Activated CD8-positive, alpha-beta T cell treated with anti-CD3 and anti-CD28 coated beads, Interleukin-2, amount 10 ng/mL, durations not matched to agents 7 days and 5 days (primary cell): ENCODE results near the gene DCBLD2. TPM values are rescaled to one million over a fixed set of nuclear protein-coding genes. Genes with fewer than 3 reads are reported as not detected.

Source experiments
- ATAC-seq: fragments of 150-1000 bp; cut with Tn5 transposase; one replicate; pipeline ENCODE4 v1.10.0; 2021; ENCODE audit warnings: moderate library complexity
- CTCF ChIA-PET: fragments of 350-600 bp; sonication (Branson Sonifier 250); formaldehyde crosslinking; loops from one replicate; lab custom pipeline; 2021; ENCODE audit warnings: antibody characterized with exemption; lab: Charles Lee
- POLR2A ChIA-PET: fragments of 350-600 bp; sonication (Branson Sonifier 250); formaldehyde crosslinking; loops from one replicate; lab custom pipeline; 2021; ENCODE audit warnings: antibody characterized with exemption; lab: Charles Lee
- DNase-seq: peaks from one replicate; pipeline ENCODE4 v3.0.0-alpha.2; 2020
- H3K27ac Mint-ChIP-seq: one replicate; pipeline ENCODE4 v1.8.0; 2021; ENCODE audit warnings: mild to moderate bottlenecking, mixed read lengths
- H3K27me3 Mint-ChIP-seq: one replicate; pipeline ENCODE4 v1.8.0; 2021; ENCODE audit warnings: low read depth, mixed read lengths
- H3K36me3 Mint-ChIP-seq: one replicate; pipeline ENCODE4 v1.8.0; 2021; ENCODE audit warnings: low read depth, mixed read lengths
- H3K4me1 Mint-ChIP-seq: one replicate; pipeline ENCODE4 v1.8.0; 2021; ENCODE audit warnings: low read depth, mixed read lengths
- H3K4me3 Mint-ChIP-seq: one replicate; pipeline ENCODE4 v1.8.0; 2021; ENCODE audit warnings: mild to moderate bottlenecking, mixed read lengths
- H3K9me3 Mint-ChIP-seq: one replicate; pipeline ENCODE4 v1.8.0; 2022; ENCODE audit warnings: mixed read lengths; ENCODE audit not compliant: insufficient read depth
- total RNA-seq, 2 experiments: library from RNA; stranded (reverse); gene quantifications; one replicate each; pipeline ENCODE4 v1.2.3, GENCODE V29; 2021

DCBLD2 gene
- total RNA-seq, 2 experiments from 2014 or later, result 1.2 to 1.3 TPM

DNA sequence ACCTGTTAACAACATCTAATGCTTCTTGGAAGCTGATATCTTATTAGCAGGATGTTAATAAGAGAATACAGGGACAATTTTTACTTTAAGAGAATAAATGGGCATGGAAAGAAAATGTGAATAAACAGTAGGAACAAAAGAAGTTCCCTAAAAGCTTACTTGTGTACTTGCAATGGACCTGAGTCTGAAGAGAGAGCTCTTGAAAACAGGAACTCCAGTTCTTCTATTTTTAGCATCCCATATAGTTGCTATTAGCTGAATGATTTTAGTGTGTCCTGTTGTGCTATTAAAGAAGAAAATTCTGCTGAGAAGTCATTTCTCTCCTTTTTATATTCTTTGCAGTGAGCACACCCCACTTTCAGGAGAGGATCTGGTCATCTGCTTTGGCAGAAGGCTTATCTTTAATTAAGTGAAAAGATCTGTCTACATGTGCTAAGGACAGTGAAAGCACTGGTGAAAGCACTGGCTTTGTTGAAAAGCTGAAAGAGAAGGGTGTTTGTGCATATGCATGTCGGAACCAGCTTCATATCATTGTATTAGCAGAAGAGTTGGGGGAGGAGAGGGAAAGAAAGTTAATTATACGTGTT lies 139.8 kb downstream of the DCBLD2 start:
- DNase-seq (no peak), ATAC-seq (no peak)
- Mint-ChIP-seq H3K36me3 (no peaks in the 10 kb centered on the region), H3K4me3 (no peak overlapping the region), H3K27ac (no peak overlapping the region), H3K9me3 (no peaks in the 10 kb centered on the region), H3K27me3 (peaks cover 17% of the 10 kb centered on the region), H3K4me1 (peaks cover 3% of the 10 kb centered on the region)
- ChIA-PET POLR2A (no interaction called here), CTCF (no interaction called here)

- Mint-ChIP-seq H3K27me3 (peaks cover 20% of the 10 kb centered on the region), H3K4me1 (peaks cover 3% of the 10 kb centered on the region), H3K27ac (no peak overlapping the region), H3K4me3 (no peak overlapping the region), H3K9me3 (no peaks in the 10 kb centered on the region), H3K36me3 (no peaks in the 10 kb centered on the region)
- no peak for DNase-seq
- no peak for ATAC-seq
- CTCF ChIA-PET, result no interaction called here
- POLR2A ChIA-PET, result no interaction called here
These were observed 141.9 kb downstream of the DCBLD2 start for GRCh38 chr3:98759629-98760028.

DNA sequence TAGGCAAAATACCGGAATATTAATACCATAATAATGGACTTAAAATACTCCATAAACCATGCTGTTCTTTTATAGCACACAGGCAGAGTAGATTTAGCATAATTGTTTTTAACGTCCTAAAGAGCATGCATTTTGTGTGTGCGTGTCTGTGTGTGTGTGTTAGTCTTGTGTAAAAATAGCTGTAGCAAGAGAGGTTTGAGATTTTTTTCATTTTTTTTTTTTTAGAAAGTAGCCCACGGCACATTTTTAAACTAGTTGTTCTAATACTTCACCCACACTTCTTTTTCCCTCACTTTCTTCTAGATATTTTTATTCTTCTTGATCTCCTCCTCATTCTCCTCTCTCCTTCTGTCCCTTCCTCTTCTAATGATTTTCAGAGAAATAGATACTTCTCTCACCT lies 145.9 kb downstream of the DCBLD2 start:
- Mint-ChIP-seq H3K36me3 (no peaks in the 10 kb centered on the region), H3K4me1 (no peaks in the 10 kb centered on the region), H3K27me3 (peaks cover 21% of the 10 kb centered on the region), H3K4me3 (no peak overlapping the region), H3K9me3 (no peaks in the 10 kb centered on the region), H3K27ac (no peak overlapping the region)
- POLR2A ChIA-PET, result no interaction called here
- ATAC-seq, result no peak
- DNase-seq, result no peak
- CTCF ChIA-PET, result interaction anchor here (1.3 kb wide), 1 partner anchor 60 kb away, joined by 3 read pairs; no protein-coding TSS in a partner anchor

GRCh38 chr3:98754483-98754882 lies 147.0 kb downstream of the DCBLD2 start:
- CTCF ChIA-PET, result no interaction called here
- no peak for DNase-seq
- no peaks in the 10 kb centered on the region for H3K9me3 Mint-ChIP-seq
- ATAC-seq, result no peak
- no peak overlapping the region for H3K27ac Mint-ChIP-seq
- H3K4me1 Mint-ChIP-seq, result no peaks in the 10 kb centered on the region
- POLR2A ChIA-PET, result no interaction called here
- H3K4me3 Mint-ChIP-seq, result no peak overlapping the region
- no peaks in the 10 kb centered on the region for H3K36me3 Mint-ChIP-seq
- peaks cover 20% of the 10 kb centered on the region for H3K27me3 Mint-ChIP-seq

DNA sequence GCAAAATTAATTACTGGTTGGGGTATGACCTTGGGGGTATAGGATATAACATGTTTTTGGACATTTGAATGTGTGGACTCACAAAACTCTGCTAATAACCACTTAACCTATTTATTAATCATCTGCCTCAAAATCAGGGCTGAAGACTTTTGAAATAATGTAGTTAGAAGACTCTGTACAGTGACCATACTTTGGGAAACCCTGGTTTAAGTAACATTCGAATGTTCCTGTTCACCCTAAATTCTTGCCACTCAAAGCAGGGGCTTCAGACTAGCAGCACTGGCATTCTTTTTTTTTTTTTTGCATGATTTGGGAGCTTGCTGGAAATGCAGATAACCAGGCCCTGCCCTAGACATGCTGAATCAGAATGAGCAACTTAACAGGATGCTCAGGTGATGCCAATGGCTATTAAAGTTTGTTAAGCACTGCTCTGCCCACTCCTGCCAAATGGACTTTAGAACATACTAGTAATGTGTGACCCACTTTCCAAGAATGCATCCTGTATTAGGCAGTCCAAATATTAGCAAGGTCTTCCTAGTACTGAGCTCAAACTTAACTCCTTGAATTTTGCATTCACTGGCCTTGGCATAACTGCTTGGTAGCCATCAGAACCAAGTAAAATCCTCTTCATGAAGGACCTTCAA lies 151.1 kb downstream of the DCBLD2 start:
- Mint-ChIP-seq H3K4me3 (no peak overlapping the region), H3K27me3 (peaks cover 16% of the 10 kb centered on the region), H3K27ac (no peak overlapping the region), H3K4me1 (no peaks in the 10 kb centered on the region), H3K36me3 (no peaks in the 10 kb centered on the region), H3K9me3 (no peaks in the 10 kb centered on the region)
- no peak for DNase-seq
- ChIA-PET POLR2A (no interaction called here), CTCF (no interaction called here)
- ATAC-seq, result no peak

DNA sequence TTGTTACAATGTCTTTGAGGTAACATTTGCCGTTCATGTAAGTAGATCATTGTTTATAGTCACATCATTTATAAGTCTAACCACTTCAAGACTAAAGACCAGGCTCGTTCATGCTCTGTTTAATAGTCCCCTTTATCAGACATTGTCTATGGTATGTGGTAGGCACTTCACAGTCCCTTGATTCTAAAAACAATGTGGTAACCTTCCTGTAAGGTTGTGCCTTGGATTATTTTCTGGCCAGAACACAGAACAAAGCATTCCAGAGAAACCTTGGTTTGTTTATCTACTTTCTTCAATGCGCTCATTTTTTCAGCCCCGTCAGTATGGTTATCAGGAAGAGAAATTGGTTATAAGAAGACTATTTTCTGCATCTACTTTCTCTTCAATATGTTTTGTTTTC lies 154.6 kb downstream of the DCBLD2 start:
- H3K36me3 Mint-ChIP-seq, result no peaks in the 10 kb centered on the region
- H3K9me3 Mint-ChIP-seq, result no peaks in the 10 kb centered on the region
- no peak for ATAC-seq
- peaks cover 12% of the 10 kb centered on the region for H3K27me3 Mint-ChIP-seq
- no peaks in the 10 kb centered on the region for H3K4me1 Mint-ChIP-seq
- DNase-seq, result no peak
- ChIA-PET CTCF (no interaction called here), POLR2A (no interaction called here)
- no peak overlapping the region for H3K27ac Mint-ChIP-seq
- H3K4me3 Mint-ChIP-seq, result no peak overlapping the region

GRCh38 chr3:98746122-98746521 lies 155.4 kb downstream of the DCBLD2 start:
- POLR2A ChIA-PET, result no interaction called here

More at GRCh38 chr3:98746122-98746521, 155.4 kb downstream of the DCBLD2 start:
- Mint-ChIP-seq H3K9me3 (no peaks in the 10 kb centered on the region), H3K4me3 (no peak overlapping the region), H3K36me3 (no peaks in the 10 kb centered on the region), H3K4me1 (no peaks in the 10 kb centered on the region), H3K27ac (no peak overlapping the region), H3K27me3 (peaks cover 15% of the 10 kb centered on the region)
- CTCF ChIA-PET, result no interaction called here
- ATAC-seq, result no peak
- DNase-seq, result no peak

Other genes with a start within 250 kb of the DCBLD2 start
- gene ST3GAL6, start 138.4 kb downstream of the DCBLD2 start, total RNA-seq, result not detected